GM12878 (cell line): ENCODE measurements around the gene KCTD16. TPM values are rescaled to one million over a fixed set of nuclear protein-coding genes. Genes with fewer than 3 reads are reported as not detected.

Experiments used
- ATAC-seq: fragments of 200-7000 bp; cut with Tn5 transposase; 3 replicates; pipeline ENCODE4 v1.9.1; 2020; ENCODE audit warnings: mild to moderate bottlenecking, moderate library complexity
- BruUV-seq: library from RNA; stranded (reverse); fragments of 400-500 nt; replicated peaks from 2 replicates; lab custom pipeline; 2021; lab: Mats Ljungman, UMichigan
- CTCF ChIA-PET: fragments of 300-600 bp; sonication (Branson Sonifier 250); formaldehyde crosslinking; extraction: SDS; loops from one replicate; lab custom pipeline; 2021; ENCODE audit warnings: inconsistent platforms; lab: Yijun Ruan, JAX
- POLR2A ChIA-PET: fragments of 350-600 bp; formaldehyde crosslinking; extraction: SDS; loops from one replicate; lab custom pipeline; 2021; ENCODE audit warnings: inconsistent platforms; lab: Charles Lee
- RAD21 ChIA-PET: fragments of 300-600 bp; sonication (Branson Sonifier 250); formaldehyde crosslinking; loops from one replicate; lab custom pipeline; 2023; ENCODE audit warnings: antibody characterized with exemption; ENCODE audit not compliant: unreplicated experiment; lab: Charles Lee
- SMC1A ChIA-PET: fragments of 300-600 bp; sonication (Branson Sonifier 250); formaldehyde crosslinking; loops from one replicate; lab custom pipeline; 2023; ENCODE audit not compliant: unreplicated experiment, uncharacterized antibody; lab: Charles Lee
- DNase-seq: peaks from one replicate; pipeline ENCODE4 v3.0.0-alpha.2; 2011; ENCODE audit warnings: low read depth, low spot score
- FAIRE-seq: peaks from 3 replicates; lab custom pipeline; 2011; peaks lifted over from hg19 to GRCh38; lab: Jason Lieb, UNC
- H2AFZ ChIP-seq: 2 replicates; pipeline ENCODE4 v1.6.0; 2011; ENCODE audit warnings: low read depth, low read length, control low read depth; ENCODE audit not compliant: control insufficient read depth
- H3K27ac ChIP-seq: 2 replicates; pipeline ENCODE4 v1.5.1; 2011; ENCODE audit warnings: control low read depth; ENCODE audit not compliant: control insufficient read depth, insufficient read depth
- H3K27me3 ChIP-seq, 2 experiments: replicated peaks in 1 of 2; 2 replicates each; pipeline versions ENCODE4 v1.6.0 to v1.6.1; 2011; ENCODE audit warnings: low read length in 1 of 2; ENCODE audit not compliant: control insufficient read depth in 2 of 2, insufficient read depth in 2 of 2
- H3K36me3 ChIP-seq, 2 experiments: 2 replicates each; pipeline ENCODE4 v1.5.1; 2011; ENCODE audit warnings: low read length in 1 of 2; ENCODE audit not compliant: control insufficient read depth in 2 of 2, insufficient read depth in 2 of 2
- H3K4me1 ChIP-seq: 2 replicates; pipeline ENCODE4 v1.6.1; 2011; ENCODE audit warnings: mild to moderate bottlenecking, low read length, moderate library complexity, mixed read lengths; ENCODE audit not compliant: control insufficient read depth, insufficient read depth
- H3K4me2 ChIP-seq: 2 replicates; pipeline ENCODE4 v1.6.0; 2011; ENCODE audit warnings: control low read depth; ENCODE audit not compliant: control insufficient read depth, insufficient read depth
- H3K4me3 ChIP-seq: fragments of 200-600 bp; sonication (generic); 2 replicates; pipeline ENCODE4 v1.5.1; 2016
- H3K79me2 ChIP-seq: 2 replicates; pipeline ENCODE4 v1.6.0; 2011; ENCODE audit warnings: low read length; ENCODE audit not compliant: control insufficient read depth, insufficient read depth
- H3K9ac ChIP-seq: 2 replicates; pipeline ENCODE4 v1.8.0; 2011; ENCODE audit warnings: low read length, control low read depth, mixed read lengths; ENCODE audit not compliant: control insufficient read depth, insufficient read depth
- H3K9me3 ChIP-seq: replicated peaks from 3 replicates; pipeline ENCODE4 v1.5.1; 2011; ENCODE audit warnings: mild to moderate bottlenecking, low read length; ENCODE audit not compliant: control insufficient read depth, insufficient read depth
- H4K20me1 ChIP-seq: 2 replicates; pipeline ENCODE4 v1.6.0; 2011; ENCODE audit not compliant: control insufficient read depth, insufficient read depth
- BCL11A ChIP-seq: IDR thresholded peaks from 2 replicates; pipeline ENCODE4 v1.6.1; 2011; ENCODE audit warnings: low read depth, low read length
- BHLHE40 ChIP-seq, 2 experiments: fragments of 450-650 bp in 1 of 2; IDR thresholded peaks; 2 replicates each; pipeline ENCODE4 v1.6.1; 2011 to 2017; ENCODE audit warnings: low read depth in 2 of 2, borderline replicate concordance in 1 of 2, improper control_type of control experiment in 1 of 2, low read length in 1 of 2, mild to moderate bottlenecking in 1 of 2
- BMI1 ChIP-seq: fragments of 450-650 bp; IDR thresholded peaks from 2 replicates; pipeline ENCODE4 v1.6.1; 2016; ENCODE audit warnings: mild to moderate bottlenecking, moderate library complexity, borderline replicate concordance
- CHD1 ChIP-seq: IDR thresholded peaks from 2 replicates; pipeline ENCODE4 v1.6.1; 2012; ENCODE audit warnings: low read depth, low read length, improper control_type of control experiment
- ETV6 ChIP-seq, 2 experiments: fragments of 450-650 bp in 1 of 2; IDR thresholded peaks in 1 of 2; conservative IDR thresholded peaks in 1 of 2; 2 replicates each; pipeline ENCODE4 v1.6.1; 2014; ENCODE audit warnings: antibody characterized with exemption in 1 of 2, borderline replicate concordance in 1 of 2, low read depth in 1 of 2, mild to moderate bottlenecking in 1 of 2, moderate library complexity in 1 of 2
- JUNB ChIP-seq: IDR thresholded peaks from 2 replicates; pipeline ENCODE4 v1.6.1; 2016; ENCODE audit warnings: antibody characterized with exemption, mild to moderate bottlenecking
- KAT2A ChIP-seq: conservative IDR thresholded peaks from 2 replicates; pipeline ENCODE4 v1.6.1; 2011; ENCODE audit warnings: low read depth, low read length; ENCODE audit not compliant: control insufficient read depth
- MXI1 ChIP-seq: fragments of 150-350 bp; IDR thresholded peaks from 2 replicates; pipeline ENCODE4 v1.6.1; 2011; ENCODE audit warnings: low read depth, mild to moderate bottlenecking, inconsistent platforms, low read length, improper control_type of control experiment
- PML ChIP-seq: IDR thresholded peaks from 2 replicates; pipeline ENCODE4 v1.6.1; 2012; ENCODE audit warnings: low read length, inconsistent platforms
- POLR2AphosphoS2 ChIP-seq: IDR thresholded peaks from 2 replicates; pipeline ENCODE4 v1.6.1; 2011; ENCODE audit warnings: low read depth, mild to moderate bottlenecking, low read length, improper control_type of control experiment, moderate library complexity
- RB1 ChIP-seq: fragments of 450-650 bp; formaldehyde crosslinking; IDR thresholded peaks from 2 replicates; pipeline ENCODE4 v1.6.1; 2017; ENCODE audit warnings: mild to moderate bottlenecking, borderline replicate concordance
- TAF1 ChIP-seq: IDR thresholded peaks from 2 replicates; pipeline ENCODE4 v1.6.1; 2011; ENCODE audit warnings: mild to moderate bottlenecking, low read depth, low read length, borderline replicate concordance
- TBL1XR1 ChIP-seq: IDR thresholded peaks from 2 replicates; pipeline ENCODE4 v1.6.1; 2012; ENCODE audit warnings: low read depth, low read length, improper control_type of control experiment
- in situ Hi-C: fragments of 300-500 bp; cut with MboI; formaldehyde crosslinking; loops from 9 replicates; pipeline ENCODE4 v1.14.3; 2018; ENCODE audit warnings: mixed read lengths
- intact Hi-C: fragments of 100-400 bp; cut with micrococcal nuclease; formaldehyde crosslinking; loops from one replicate; pipeline ENCODE4 v1.14.2; 2022; ENCODE audit not compliant: unreplicated experiment
- polyA plus RNA-seq, 11 experiments: library from polyadenylated mRNA; depleted of rRNA in 4 of 11; unstranded in 6 of 11; stranded (reverse) in 5 of 11; fragments of >200 nt; fragmentation: Nextera tagmentation in 4 of 11; fragmentation: Illumina TruSeq in 1 of 11; extraction: Ambion mirVana in 4 of 11; extraction: Trizol in 1 of 11; gene quantifications; 1 replicate in 1 of 11; 2 replicates in 10 of 11; pipeline versions ENCODE4 v1.2.1 to v1.2.3, GENCODE V29; 2011 to 2016; ENCODE audit warnings: inconsistent platforms in 2 of 11, missing spikeins in 2 of 11, low read depth in 1 of 11
- total RNA-seq, 4 experiments: library from RNA; depleted of rRNA in 3 of 4; stranded (reverse); fragments of >200 nt in 3 of 4; fragmentation: Illumina TruSeq in 1 of 4; extraction: Trizol in 1 of 4; gene quantifications; 2 replicates each; pipeline versions ENCODE4 v1.2.1 to v1.2.3, GENCODE V29; 2013 to 2021
- TF ChIP-seq, protein P1 (sequence below): IDR thresholded peaks from 2 replicates; pipeline ENCODE4 v1.6.1; 2012; ENCODE audit warnings: improper control_type of control experiment, low read depth, low read length; ENCODE audit not compliant: insufficient replicate concordance
- TF ChIP-seq, protein P2 (sequence below): fragments of 450-650 bp; IDR thresholded peaks from 2 replicates; pipeline ENCODE4 v1.6.1; 2017; ENCODE audit warnings: borderline replicate concordance
- TF ChIP-seq, protein P3 (sequence below): IDR thresholded peaks from 2 replicates; pipeline ENCODE4 v1.6.1; 2011; ENCODE audit warnings: borderline replicate concordance, low read depth, mild to moderate bottlenecking, moderate library complexity, low read length; ENCODE audit not compliant: insufficient read depth, poor library complexity, severe bottlenecking

The KCTD16 gene
- total and polyA plus RNA-seq, 10 of the 15 experiments (the other 5 are each of a cell fraction or from before 2014, with no cell fraction given), result 0.03 to 0.10 (median 0.06) TPM; not detected in 3

DNA sequence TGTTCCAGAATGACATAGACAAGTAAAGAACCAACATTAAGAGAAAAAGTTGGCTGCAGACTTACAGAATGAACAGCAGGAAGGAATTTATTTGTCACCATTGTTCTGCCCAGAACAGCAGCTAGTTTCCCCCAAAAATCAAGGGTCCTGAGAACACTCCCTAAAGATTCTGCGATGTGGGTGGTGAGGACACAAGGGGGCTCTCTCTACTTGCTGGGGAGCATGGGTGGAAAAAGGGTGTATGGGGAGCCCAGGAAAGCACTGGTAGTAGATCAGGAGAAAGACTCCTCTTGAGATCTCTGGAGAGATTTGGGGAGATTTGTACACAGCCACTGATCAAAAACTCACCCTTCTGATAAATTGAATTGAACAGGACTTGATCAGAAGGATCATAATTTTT is 316.5 kb downstream of the KCTD16 start (continued):
- TF ChIP-seq, protein P1, sequence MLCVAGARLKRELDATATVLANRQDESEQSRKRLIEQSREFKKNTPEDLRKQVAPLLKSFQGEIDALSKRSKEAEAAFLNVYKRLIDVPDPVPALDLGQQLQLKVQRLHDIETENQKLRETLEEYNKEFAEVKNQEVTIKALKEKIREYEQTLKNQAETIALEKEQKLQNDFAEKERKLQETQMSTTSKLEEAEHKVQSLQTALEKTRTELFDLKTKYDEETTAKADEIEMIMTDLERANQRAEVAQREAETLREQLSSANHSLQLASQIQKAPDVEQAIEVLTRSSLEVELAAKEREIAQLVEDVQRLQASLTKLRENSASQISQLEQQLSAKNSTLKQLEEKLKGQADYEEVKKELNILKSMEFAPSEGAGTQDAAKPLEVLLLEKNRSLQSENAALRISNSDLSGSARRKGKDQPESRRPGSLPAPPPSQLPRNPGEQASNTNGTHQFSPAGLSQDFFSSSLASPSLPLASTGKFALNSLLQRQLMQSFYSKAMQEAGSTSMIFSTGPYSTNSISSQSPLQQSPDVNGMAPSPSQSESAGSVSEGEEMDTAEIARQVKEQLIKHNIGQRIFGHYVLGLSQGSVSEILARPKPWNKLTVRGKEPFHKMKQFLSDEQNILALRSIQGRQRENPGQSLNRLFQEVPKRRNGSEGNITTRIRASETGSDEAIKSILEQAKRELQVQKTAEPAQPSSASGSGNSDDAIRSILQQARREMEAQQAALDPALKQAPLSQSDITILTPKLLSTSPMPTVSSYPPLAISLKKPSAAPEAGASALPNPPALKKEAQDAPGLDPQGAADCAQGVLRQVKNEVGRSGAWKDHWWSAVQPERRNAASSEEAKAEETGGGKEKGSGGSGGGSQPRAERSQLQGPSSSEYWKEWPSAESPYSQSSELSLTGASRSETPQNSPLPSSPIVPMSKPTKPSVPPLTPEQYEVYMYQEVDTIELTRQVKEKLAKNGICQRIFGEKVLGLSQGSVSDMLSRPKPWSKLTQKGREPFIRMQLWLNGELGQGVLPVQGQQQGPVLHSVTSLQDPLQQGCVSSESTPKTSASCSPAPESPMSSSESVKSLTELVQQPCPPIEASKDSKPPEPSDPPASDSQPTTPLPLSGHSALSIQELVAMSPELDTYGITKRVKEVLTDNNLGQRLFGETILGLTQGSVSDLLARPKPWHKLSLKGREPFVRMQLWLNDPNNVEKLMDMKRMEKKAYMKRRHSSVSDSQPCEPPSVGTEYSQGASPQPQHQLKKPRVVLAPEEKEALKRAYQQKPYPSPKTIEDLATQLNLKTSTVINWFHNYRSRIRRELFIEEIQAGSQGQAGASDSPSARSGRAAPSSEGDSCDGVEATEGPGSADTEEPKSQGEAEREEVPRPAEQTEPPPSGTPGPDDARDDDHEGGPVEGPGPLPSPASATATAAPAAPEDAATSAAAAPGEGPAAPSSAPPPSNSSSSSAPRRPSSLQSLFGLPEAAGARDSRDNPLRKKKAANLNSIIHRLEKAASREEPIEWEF, result no peak

DNA sequence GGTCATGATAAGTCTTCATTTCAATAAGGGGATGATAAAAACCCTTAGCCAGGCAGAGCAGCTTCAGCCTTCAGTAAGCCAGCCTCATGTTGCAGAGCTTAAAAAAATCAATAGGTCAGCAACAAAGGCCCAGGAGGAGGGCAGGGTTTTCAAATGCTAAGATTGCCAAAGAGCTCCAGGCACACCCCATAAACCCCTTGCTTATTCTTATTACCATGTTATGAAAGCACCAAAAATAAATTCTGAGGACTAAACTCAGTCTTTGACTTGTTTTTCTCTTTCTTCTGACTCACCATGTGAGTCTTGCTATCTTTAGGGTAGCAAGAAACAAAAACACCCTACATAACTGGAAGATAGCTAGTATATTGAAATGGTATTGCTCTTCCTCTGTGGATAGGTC is 317.1 kb downstream of the KCTD16 start:
- Histone ChIP-seq H2AFZ (no peak overlapping the region), H3K9me3 (no peaks in the 10 kb centered on the region), H3K79me2 (no peaks in the 10 kb centered on the region), H3K4me1 (no peaks in the 10 kb centered on the region), H3K9ac (no peak overlapping the region), H4K20me1 (no peaks in the 10 kb centered on the region), H3K36me3 (no peaks in the 10 kb centered on the region), H3K27ac (no peak overlapping the region), H3K27me3 (no peaks in the 10 kb centered on the region), H3K4me2 (no peak overlapping the region), H3K4me3 (no peak overlapping the region)
- BruUV-seq, result no TSS peak
- SMC1A ChIA-PET, result no interaction called here
- in situ Hi-C loops, result no loop called here
- FAIRE-seq (no peak), ATAC-seq (no peak), DNase-seq (no peak)
- CTCF ChIA-PET, result interaction anchor here (0.5 to 2.4 kb wide), 3 partner anchors 514 to 1192 kb away, joined by 4 to 7 read pairs (median 4); no protein-coding TSS in a partner anchor
- POLR2A ChIA-PET, result no interaction called here
- intact Hi-C loops, result no loop called here
- RAD21 ChIA-PET, result no interaction called here
- no peak for TF ChIP-seq KAT2A
- TF ChIP-seq PML, result no peak
- TF ChIP-seq POLR2AphosphoS2, result no peak
- TF ChIP-seq ETV6 (conservative IDR thresholded peaks at IDR 0.05 in 1 of 2, IDR thresholded peaks at IDR 0.05 in 1 of 2; ENCODE audit: borderline replicate concordance in 1 of 2, low read depth in 1 of 2), result no peak
- TF ChIP-seq JUNB, result no peak
- TF ChIP-seq RB1, result no peak
- TF ChIP-seq BHLHE40 (IDR thresholded peaks at IDR 0.05; ENCODE audit: borderline replicate concordance in 1 of 2, low read depth in 2 of 2, low read length in 1 of 2), result no peak
- TF ChIP-seq, protein P2, sequence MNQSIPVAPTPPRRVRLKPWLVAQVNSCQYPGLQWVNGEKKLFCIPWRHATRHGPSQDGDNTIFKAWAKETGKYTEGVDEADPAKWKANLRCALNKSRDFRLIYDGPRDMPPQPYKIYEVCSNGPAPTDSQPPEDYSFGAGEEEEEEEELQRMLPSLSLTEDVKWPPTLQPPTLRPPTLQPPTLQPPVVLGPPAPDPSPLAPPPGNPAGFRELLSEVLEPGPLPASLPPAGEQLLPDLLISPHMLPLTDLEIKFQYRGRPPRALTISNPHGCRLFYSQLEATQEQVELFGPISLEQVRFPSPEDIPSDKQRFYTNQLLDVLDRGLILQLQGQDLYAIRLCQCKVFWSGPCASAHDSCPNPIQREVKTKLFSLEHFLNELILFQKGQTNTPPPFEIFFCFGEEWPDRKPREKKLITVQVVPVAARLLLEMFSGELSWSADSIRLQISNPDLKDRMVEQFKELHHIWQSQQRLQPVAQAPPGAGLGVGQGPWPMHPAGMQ, result no peak
- TF ChIP-seq, protein P3, sequence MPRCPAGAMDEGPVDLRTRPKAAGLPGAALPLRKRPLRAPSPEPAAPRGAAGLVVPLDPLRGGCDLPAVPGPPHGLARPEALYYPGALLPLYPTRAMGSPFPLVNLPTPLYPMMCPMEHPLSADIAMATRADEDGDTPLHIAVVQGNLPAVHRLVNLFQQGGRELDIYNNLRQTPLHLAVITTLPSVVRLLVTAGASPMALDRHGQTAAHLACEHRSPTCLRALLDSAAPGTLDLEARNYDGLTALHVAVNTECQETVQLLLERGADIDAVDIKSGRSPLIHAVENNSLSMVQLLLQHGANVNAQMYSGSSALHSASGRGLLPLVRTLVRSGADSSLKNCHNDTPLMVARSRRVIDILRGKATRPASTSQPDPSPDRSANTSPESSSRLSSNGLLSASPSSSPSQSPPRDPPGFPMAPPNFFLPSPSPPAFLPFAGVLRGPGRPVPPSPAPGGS, result no peak
- TF ChIP-seq MXI1, result no peak
- no peak for TF ChIP-seq TBL1XR1
- TF ChIP-seq CHD1, result no peak
- TF ChIP-seq BCL11A, result no peak
- TF ChIP-seq BMI1, result no peak
- no peak for TF ChIP-seq TAF1
